Stimulated activated naive B cell treated with anti-CD40 and anti-IgM and Interleukin-4, amounts not matched to agents 10 μg/mL and 1 μg/mL and 100 μg/mL, for 72 hours (primary cell): Measurements from ENCODE around the gene UBE3B.

Experiments
- ATAC-seq, 2 donors: fragments of 150-1000 bp; cut with Tn5 transposase; replicated peaks; 2 replicates each; pipeline ENCODE4 v1.10.0; 2021; ENCODE audit warnings: moderate library complexity in 1 of 2
- DNase-seq: peaks from one replicate; pipeline ENCODE4 v3.0.0; 2021
- H3K27ac Mint-ChIP-seq: one replicate; pipeline ENCODE4 v1.8.0; 2022; ENCODE audit warnings: mild to moderate bottlenecking, mixed read lengths
- H3K27me3 Mint-ChIP-seq, 2 donors: one replicate each; pipeline ENCODE4 v1.8.0; 2022; ENCODE audit warnings: mixed read lengths in 2 of 2
- H3K36me3 Mint-ChIP-seq, 2 donors: one replicate each; pipeline ENCODE4 v1.8.0; 2022; ENCODE audit warnings: mixed read lengths in 2 of 2, mild to moderate bottlenecking in 1 of 2
- H3K4me1 Mint-ChIP-seq, 2 donors: one replicate each; pipeline ENCODE4 v1.8.0; 2022; ENCODE audit warnings: mixed read lengths in 2 of 2, mild to moderate bottlenecking in 1 of 2
- H3K4me3 Mint-ChIP-seq, 2 donors: one replicate each; pipeline ENCODE4 v1.8.0; 2022; ENCODE audit warnings: mild to moderate bottlenecking in 2 of 2, mixed read lengths in 2 of 2, moderate library complexity in 1 of 2
- H3K9me3 Mint-ChIP-seq, 2 donors: one replicate each; pipeline ENCODE4 v1.8.0; 2022; ENCODE audit warnings: mixed read lengths in 2 of 2, mild to moderate bottlenecking in 1 of 2

UBE3B gene

DNA sequence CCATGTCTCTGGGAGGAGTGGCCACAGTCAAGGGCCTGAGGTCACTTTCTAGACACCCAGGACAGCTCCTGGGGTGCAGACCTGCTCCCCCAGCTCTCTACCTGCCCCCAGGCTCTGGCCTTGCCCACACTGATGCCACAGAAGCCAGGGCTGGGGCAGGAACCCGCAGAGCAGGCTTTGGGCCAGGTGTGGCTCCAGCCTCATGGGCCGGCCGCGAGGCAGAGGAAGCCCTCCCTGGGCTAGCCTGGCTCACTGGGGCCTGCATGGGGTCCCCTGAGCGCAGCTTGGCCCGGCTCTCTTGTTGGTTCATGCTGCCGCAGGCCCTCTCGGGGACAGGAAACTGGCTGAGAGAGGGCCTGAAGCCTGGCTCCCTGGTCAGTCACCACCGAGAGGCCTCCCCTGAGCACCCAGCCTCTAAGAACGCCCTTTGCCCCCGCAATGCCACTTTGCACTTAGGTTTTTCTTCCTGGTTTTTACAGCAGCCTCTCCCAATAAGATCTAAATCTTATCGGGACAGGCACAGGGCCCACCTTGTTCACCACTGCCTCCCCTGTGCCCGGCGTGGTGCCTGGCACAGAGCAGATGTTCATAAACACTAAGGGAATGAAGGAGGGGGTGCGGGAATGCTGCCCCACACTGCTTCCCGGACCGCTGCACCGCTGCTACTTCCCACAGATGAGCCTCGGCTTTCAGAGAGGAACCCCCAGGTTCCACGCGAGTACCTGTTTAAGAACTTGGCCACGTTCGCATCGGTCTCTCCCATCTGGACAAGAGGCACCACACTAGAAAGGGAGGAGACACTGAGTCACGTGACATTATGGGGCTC lies 81.2 kb downstream of the UBE3B start:
- ATAC-seq (no peak), DNase-seq (no peak)
- Mint-ChIP-seq H3K4me3 (no peak overlapping the region), H3K36me3 (peaks cover 40 to 48% of the 10 kb centered on the region in 2 donors), H3K27ac (no peak overlapping the region), H3K9me3 (peaks cover 11 to 12% of the 10 kb centered on the region in 2 donors), H3K27me3 (no peaks in the 10 kb centered on the region), H3K4me1 (peaks cover 0 to 2% of the 10 kb centered on the region in 2 donors)

DNA sequence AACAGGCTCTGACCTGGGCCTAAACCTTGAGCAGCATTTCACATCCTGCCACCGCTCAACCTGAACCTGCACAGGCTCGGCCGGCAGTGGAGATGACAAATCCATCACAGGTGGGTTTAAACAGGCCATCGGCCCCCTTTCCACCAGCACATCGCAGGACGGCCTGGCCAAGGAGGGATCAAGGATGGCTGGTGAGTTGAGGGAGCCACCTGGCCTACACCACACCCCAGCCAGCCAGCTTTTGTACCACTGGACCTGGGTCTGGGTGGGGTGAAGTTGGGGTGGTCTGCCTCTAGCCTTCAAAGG lies 81.7 kb downstream of the UBE3B start:
- H3K27me3 Mint-ChIP-seq: no peaks in the 10 kb centered on the region
- ATAC-seq (no peak), DNase-seq (no peak)
- no peak overlapping the region for H3K27ac Mint-ChIP-seq
- peaks cover 11 to 12% of the 10 kb centered on the region in 2 donors for H3K9me3 Mint-ChIP-seq
- no peak overlapping the region for H3K4me3 Mint-ChIP-seq
- H3K36me3 Mint-ChIP-seq: peaks cover 44 to 50% of the 10 kb centered on the region in 2 donors
- no peaks in the 10 kb centered on the region for H3K4me1 Mint-ChIP-seq

DNA sequence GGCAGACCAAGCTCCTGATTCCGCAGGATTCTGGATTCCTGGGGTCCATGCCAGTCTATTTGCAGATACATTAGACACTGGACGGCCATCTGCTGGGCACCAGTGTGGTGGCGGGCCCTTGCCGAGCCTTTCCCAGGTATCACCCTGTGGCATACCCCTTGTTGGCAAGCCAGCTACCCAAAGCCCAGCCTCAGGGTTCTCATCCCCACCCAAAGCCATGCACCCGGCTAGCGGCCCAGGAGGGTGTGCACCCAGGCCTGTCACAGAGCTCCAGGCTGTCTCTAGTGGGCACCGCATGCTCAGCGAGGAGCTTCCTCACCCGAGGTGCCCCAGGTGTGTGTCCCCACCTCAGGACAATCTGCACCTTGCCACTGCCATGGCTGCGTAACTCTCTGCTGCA lies 82.2 kb downstream of the UBE3B start:
- no peak for ATAC-seq

DNA sequence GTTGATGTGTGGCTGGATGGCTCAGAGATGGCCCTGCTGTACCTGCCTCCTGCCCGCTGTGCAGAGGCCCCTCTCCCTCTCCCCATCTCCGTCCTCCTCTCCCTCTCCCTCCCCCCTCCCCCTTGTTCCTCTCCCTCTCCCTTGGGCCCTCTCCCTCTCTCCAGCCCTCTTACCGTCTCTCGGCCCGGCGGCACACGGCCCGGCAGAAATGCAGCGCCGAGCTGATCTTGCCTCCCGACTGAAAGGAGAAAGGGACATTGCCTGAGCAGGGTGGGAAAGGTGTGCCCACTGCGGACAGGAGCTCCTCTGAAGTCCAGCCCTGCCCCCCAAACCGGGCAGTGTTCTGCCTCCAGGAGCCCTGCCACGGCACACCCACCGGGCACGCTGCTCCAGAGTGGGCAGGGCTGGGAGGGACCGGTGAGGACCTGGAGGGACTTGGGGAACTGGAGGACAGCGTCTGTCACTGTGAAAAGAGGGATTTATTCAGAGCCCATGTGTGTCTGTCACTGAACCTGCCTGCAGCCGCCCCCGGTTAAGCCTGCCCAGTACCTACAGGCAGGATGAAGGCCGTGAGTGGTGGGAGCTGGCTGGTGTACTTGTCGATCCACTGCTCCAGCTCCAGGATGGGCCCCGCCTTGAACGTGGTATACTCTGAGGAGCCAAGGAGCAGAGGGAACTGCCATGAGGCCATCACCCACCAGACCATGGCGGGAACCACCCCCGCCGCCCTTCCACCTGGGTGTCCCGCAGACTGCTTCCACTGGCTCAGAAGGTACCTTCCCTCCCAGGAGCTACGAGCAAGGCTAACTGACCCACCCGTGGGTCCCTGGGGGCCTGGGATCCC lies 83.7 kb downstream of the UBE3B start:
- ATAC-seq (no peak), DNase-seq (no peak)
- Mint-ChIP-seq H3K27me3 (no peaks in the 10 kb centered on the region), H3K9me3 (peaks cover 11 to 12% of the 10 kb centered on the region in 2 donors), H3K27ac (peak overlapping the region; percentile 66), H3K4me1 (no peaks in the 10 kb centered on the region), H3K36me3 (peaks cover 58 to 59% of the 10 kb centered on the region in 2 donors), H3K4me3 (no peak overlapping the region)

More for the DNA sequence above, 82.2 kb downstream of the UBE3B start:
- DNase-seq: no peak
- Mint-ChIP-seq H3K4me1 (no peaks in the 10 kb centered on the region), H3K4me3 (no peak overlapping the region), H3K27ac (no peak overlapping the region), H3K36me3 (peaks cover 45 to 50% of the 10 kb centered on the region in 2 donors), H3K27me3 (no peaks in the 10 kb centered on the region), H3K9me3 (peaks cover 11 to 12% of the 10 kb centered on the region in 2 donors)

DNA sequence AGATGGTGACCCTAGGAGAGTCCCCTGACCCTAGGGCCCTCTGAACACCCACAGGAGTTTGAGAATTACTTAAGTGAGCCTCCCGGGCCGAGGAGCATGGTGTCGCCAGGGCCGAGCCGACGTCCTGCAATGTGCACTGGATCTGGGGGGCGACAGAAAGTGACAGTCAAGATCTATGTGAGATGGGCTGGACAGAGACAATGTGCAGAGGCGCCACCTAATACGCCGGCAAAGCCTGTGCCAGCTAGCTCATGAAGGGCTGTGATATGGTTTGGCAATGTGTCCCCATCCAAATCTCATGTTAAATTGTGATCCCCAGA lies 84.2 kb downstream of the UBE3B start:
- ATAC-seq: no peak
- Mint-ChIP-seq H3K36me3 (peaks cover 60% of the 10 kb centered on the region in 2 donors), H3K27ac (no peak overlapping the region)

DNA sequence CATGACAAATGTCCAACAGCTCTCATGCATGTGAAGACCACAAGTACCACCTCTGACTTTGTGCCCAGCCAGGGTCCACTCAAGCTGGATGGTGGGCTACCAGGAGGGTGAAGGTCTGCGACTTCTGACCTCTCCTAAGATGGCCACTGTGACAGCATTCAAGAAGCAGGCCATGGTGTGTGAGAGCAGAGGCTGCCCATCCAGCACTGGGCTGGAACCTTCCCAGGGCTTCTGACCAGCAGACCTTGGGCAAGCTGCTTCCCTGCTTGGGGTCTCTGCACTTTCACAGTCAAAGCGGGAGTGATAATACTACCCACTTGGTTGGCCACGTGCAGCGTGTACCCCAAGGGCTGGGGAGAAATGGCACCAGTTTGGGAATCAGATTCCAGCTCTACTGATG lies 85.4 kb downstream of the UBE3B start:
- DNase-seq (no peak), ATAC-seq (no peak)
- Mint-ChIP-seq H3K36me3 (peaks cover 60 to 70% of the 10 kb centered on the region in 2 donors), H3K9me3 (peaks cover 11 to 12% of the 10 kb centered on the region in 2 donors), H3K4me3 (no peak overlapping the region), H3K27me3 (no peaks in the 10 kb centered on the region), H3K27ac (no peak overlapping the region), H3K4me1 (no peaks in the 10 kb centered on the region)

More for the DNA sequence above, 84.2 kb downstream of the UBE3B start:
- H3K27me3 Mint-ChIP-seq: no peaks in the 10 kb centered on the region
- H3K4me3 Mint-ChIP-seq: no peak overlapping the region
- no peak for DNase-seq
- no peaks in the 10 kb centered on the region for H3K4me1 Mint-ChIP-seq
- H3K9me3 Mint-ChIP-seq: peaks cover 11 to 12% of the 10 kb centered on the region in 2 donors

DNA sequence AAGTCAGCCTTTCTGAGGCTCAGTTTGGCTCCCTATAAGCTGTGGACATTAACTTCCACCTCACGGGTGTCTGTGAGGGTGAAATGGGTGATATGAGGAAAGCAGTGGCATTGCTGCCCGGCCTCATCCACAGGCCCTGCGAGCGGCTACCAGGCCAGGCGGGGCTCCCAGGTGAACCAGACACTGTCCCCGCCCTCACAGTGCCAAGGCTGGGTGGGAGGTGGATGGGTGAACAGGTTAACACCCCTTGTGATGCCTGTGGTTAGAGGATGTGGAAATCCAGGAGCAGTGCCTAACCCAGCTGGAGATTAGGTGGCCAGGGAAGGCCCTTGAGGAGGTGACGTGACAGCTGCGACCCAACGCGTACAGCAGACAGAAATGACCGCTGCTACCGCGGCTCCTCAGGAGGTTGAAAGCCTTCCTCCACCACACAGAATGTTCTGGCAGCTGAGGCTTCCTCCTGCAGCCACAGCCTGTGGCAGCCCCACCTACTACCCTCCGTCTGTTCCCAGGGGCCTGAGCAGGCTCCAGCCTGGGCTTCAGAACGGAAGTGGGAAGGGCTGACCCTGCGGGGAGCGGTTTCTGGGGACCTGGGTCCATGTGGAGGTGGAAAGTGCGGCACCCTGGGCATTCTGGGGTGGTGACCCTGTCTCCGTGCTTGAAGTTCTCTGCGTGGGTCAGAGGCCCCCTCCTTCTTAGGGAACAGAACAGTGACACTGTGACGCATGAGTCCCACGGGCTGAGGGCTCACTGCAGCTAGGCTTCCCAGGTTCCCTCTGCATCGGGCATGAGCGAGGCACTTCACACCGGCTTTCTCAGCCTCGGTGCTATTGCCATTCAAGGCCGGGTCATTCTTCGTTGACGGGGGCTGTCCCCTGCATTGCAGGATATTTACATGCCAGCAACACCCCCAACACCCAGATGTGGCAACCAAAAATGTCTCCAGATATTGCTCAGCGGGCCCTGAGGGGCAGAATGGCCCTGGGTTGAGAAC lies 86.2 kb downstream of the UBE3B start:
- Mint-ChIP-seq H3K9me3 (peaks cover 11 to 12% of the 10 kb centered on the region in 2 donors), H3K4me3 (no peak overlapping the region), H3K36me3 (peaks cover 58 to 72% of the 10 kb centered on the region in 2 donors), H3K27ac (no peak overlapping the region), H3K27me3 (no peaks in the 10 kb centered on the region), H3K4me1 (no peaks in the 10 kb centered on the region)
- DNase-seq: no peak
- no peak for ATAC-seq

DNA sequence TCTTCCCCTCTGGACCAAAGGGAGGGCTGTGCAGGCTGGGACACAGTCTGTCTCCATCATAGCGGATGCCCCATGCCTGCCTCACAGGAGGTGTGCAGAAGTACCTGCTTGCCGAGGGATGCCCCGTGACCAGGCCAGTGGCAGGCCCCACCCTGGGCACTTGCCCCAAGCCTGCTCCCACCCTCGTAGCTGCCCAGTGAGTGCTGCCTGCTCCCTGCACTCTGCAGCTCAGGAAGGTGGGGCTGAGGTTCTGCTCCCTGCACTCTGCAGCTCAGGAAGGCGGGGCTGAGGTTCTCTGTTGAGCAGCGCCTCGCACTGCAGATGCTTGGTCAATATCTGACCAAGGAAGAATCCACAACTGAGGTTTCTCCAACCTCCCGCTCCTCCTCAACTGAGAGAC lies 89.0 kb downstream of the UBE3B start:
- Mint-ChIP-seq H3K9me3 (peaks cover 11 to 12% of the 10 kb centered on the region in 2 donors), H3K4me1 (peaks cover 4 to 9% of the 10 kb centered on the region in 2 donors), H3K4me3 (no peak overlapping the region), H3K27ac (no peak overlapping the region), H3K27me3 (no peaks in the 10 kb centered on the region), H3K36me3 (peaks cover 56 to 73% of the 10 kb centered on the region in 2 donors)
- DNase-seq: no peak
- no peak for ATAC-seq

DNA sequence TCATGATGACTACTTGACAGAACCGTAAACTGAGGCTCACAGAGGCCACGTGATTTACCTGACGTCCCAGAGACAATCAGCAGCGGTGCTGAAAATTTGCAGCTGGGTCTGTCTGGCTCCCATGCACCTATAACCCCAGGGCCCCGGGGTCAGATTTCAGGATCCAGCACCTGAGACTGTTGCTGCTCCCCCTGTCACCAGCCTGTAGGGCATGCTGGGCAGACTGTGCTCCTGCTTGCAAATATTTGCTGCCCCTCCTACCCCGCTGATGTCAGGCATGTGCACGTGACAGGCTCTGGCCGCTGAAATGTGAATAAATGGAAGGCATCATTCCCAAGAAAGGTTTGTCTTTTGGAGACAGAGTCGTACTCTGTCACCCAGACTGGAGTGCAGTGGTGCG lies 89.9 kb downstream of the UBE3B start:
- Mint-ChIP-seq H3K27me3 (no peaks in the 10 kb centered on the region), H3K27ac (no peak overlapping the region), H3K4me3 (no peak overlapping the region), H3K36me3 (peaks cover 47 to 69% of the 10 kb centered on the region in 2 donors), H3K4me1 (peaks cover 7 to 14% of the 10 kb centered on the region in 2 donors), H3K9me3 (peaks cover 3 to 4% of the 10 kb centered on the region in 2 donors)
- DNase-seq (no peak), ATAC-seq (no peak)

DNA sequence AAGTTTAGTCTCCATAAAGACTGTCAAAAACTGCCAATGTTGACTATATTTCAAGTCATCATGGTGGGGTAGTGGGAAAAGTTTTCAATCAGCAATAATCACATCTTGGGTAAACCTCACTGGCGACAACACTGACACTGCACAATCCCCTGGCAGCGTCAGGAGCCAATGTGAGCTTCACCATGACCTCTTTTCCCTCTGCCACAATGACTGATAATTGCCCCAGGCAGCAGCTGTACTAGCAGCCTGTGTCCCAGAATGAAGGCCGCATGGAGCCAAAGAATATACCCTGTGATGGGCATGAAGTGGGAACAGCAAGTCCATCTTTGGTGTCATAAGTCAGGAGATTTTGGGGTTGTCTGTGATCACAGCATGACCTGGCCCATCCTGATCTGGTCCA lies 90.5 kb downstream of the UBE3B start:
- peaks cover 42 to 63% of the 10 kb centered on the region in 2 donors for H3K36me3 Mint-ChIP-seq
- H3K9me3 Mint-ChIP-seq: no peaks in the 10 kb centered on the region
- H3K27me3 Mint-ChIP-seq: no peaks in the 10 kb centered on the region
- H3K27ac Mint-ChIP-seq: no peak overlapping the region
- ATAC-seq: no peak
- peaks cover 11 to 20% of the 10 kb centered on the region in 2 donors for H3K4me1 Mint-ChIP-seq
- DNase-seq: no peak
- no peak overlapping the region for H3K4me3 Mint-ChIP-seq

DNA sequence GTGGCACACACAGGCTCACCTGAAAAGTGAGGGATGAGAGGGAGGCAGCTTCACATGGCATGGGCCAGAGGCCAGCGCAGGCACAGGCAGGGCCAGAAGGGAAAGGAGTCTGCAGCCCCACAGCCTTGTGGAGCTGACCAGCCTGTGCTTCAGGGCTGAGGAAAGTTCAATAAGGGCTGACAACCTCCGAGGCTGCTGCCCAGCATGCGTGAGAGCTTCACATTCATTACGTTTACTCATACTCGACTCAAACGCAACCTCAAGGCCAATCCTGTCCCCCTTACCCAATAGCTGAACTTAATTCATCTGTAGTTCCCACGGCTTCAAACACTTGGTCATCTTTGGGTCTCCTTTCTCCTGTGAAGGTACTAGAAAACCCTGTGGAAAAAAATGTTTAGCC lies 91.1 kb downstream of the UBE3B start:
- H3K4me1 Mint-ChIP-seq: peaks cover 12 to 25% of the 10 kb centered on the region in 2 donors
- peaks cover 41 to 62% of the 10 kb centered on the region in 2 donors for H3K36me3 Mint-ChIP-seq
- H3K27me3 Mint-ChIP-seq: no peaks in the 10 kb centered on the region
- no peak for ATAC-seq
- H3K27ac Mint-ChIP-seq: no peak overlapping the region
- H3K4me3 Mint-ChIP-seq: no peak overlapping the region
- no peaks in the 10 kb centered on the region for H3K9me3 Mint-ChIP-seq
- no peak for DNase-seq

DNA sequence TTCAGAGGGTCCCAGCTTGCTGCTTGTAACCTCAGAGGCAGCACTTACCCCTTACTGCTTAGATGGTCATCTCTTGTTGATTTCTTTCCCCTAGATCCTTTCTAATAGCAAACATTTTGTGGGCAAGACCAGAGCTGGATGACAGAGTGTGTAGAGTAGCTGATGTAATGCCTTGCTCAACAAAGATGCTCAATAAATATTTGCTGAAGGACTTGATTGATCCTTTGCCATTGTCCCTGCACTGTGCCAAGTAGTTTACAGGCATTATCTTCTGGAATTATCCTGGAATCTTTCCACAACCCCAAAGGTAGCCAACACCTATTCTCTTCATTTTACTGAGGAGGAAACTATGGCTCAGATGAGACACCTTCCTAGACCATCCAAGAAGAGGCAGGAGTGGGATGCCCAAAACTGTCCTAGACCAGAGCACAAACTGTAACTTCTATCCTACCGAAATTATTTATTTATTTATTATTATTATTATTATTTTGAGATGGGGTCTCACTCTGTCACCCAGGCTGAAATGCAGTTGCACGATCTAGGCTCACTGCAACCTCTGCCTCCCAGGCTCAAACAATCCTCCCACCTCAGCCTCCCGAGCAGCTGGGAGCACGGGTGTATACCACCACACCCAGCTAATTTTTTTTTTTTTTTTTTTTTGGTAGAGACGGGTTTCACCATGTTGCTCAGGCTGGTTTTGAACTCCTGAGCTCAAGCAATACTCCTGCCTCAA lies 94.5 kb downstream of the UBE3B start:
- peak overlapping the region; percentile 37 for H3K27ac Mint-ChIP-seq
- ATAC-seq (no peak), DNase-seq (no peak)
- peaks cover 29 to 56% of the 10 kb centered on the region in 2 donors for H3K36me3 Mint-ChIP-seq
- peaks cover 21 to 42% of the 10 kb centered on the region in 2 donors for H3K4me1 Mint-ChIP-seq
- H3K27me3 Mint-ChIP-seq: no peaks in the 10 kb centered on the region
- H3K9me3 Mint-ChIP-seq: no peaks in the 10 kb centered on the region
- H3K4me3 Mint-ChIP-seq: peak overlapping the region; percentile 92 to 99

DNA sequence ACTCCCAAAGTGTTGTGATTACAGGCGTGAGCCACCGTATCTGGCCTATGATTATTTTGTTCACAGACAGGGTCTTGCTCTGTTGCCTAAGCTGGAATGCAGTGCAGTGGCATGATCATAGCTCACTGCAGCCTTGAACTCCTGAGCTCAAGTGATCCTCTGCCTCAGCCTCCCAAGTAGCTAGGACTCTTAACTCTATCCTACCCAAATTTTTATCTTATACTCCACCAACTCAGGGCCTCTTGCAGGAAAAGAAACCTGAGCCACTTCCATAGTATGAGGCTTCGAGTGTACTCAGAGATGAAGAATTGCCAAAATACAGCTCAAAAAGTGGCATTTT lies 95.0 kb downstream of the UBE3B start:
- Mint-ChIP-seq H3K4me3 (peak overlapping the region; percentile 92 to 99), H3K27me3 (no peaks in the 10 kb centered on the region), H3K36me3 (peaks cover 30 to 57% of the 10 kb centered on the region in 2 donors), H3K9me3 (no peaks in the 10 kb centered on the region), H3K4me1 (peaks cover 23 to 42% of the 10 kb centered on the region in 2 donors), H3K27ac (peak overlapping the region; percentile 99)
- no peak for ATAC-seq
- DNase-seq: no peak
